ENCODE results near the gene RABL2B.

RABL2B gene

GRCh38 chr22:50719814-50720300 lies 63.6 kb downstream of the RABL2B start:
- TF ChIP-seq TAF1 (IDR thresholded peaks at IDR 0.05; ENCODE audit: borderline replicate concordance, insufficient read depth, low read length), result no peak
- TF ChIP-seq, protein P1, sequence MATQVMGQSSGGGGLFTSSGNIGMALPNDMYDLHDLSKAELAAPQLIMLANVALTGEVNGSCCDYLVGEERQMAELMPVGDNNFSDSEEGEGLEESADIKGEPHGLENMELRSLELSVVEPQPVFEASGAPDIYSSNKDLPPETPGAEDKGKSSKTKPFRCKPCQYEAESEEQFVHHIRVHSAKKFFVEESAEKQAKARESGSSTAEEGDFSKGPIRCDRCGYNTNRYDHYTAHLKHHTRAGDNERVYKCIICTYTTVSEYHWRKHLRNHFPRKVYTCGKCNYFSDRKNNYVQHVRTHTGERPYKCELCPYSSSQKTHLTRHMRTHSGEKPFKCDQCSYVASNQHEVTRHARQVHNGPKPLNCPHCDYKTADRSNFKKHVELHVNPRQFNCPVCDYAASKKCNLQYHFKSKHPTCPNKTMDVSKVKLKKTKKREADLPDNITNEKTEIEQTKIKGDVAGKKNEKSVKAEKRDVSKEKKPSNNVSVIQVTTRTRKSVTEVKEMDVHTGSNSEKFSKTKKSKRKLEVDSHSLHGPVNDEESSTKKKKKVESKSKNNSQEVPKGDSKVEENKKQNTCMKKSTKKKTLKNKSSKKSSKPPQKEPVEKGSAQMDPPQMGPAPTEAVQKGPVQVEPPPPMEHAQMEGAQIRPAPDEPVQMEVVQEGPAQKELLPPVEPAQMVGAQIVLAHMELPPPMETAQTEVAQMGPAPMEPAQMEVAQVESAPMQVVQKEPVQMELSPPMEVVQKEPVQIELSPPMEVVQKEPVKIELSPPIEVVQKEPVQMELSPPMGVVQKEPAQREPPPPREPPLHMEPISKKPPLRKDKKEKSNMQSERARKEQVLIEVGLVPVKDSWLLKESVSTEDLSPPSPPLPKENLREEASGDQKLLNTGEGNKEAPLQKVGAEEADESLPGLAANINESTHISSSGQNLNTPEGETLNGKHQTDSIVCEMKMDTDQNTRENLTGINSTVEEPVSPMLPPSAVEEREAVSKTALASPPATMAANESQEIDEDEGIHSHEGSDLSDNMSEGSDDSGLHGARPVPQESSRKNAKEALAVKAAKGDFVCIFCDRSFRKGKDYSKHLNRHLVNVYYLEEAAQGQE (IDR thresholded peaks at IDR 0.05; ENCODE audit: insufficient read depth in 1 of 2, low read depth in 2 of 2, low read length in 2 of 2), result no peak
- no peak for TF ChIP-seq POLR2AphosphoS5 (IDR thresholded peaks at IDR 0.05; ENCODE audit: low read depth, low read length)
- no peak for TF ChIP-seq FOXP2 (optimal IDR thresholded peaks at IDR 0.05; ENCODE audit: borderline replicate concordance, extremely low read depth, extremely low read length, insufficient read depth)
- TF ChIP-seq SIN3A (IDR thresholded peaks at IDR 0.05; ENCODE audit: borderline replicate concordance, insufficient read depth, low read length), result no peak

DNA sequence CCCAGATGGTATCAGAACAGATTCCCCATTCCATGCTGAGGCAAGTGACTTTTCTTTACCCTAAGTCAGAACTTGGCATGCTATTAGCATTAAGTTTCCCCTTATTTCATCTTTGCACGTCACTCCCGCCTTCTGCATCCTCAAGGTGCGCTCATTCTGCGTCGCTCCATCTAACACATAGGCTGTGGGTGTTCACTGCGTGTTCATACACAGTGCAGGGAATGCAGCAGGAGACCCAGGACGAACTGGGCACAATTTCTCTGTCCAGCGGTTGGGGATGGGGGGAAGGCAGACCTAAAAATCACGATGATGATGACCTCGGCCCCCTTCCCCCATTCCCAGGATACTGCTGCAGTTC lies 65.1 kb downstream of the RABL2B start:
- no peak for TF ChIP-seq FOXP2 (optimal IDR thresholded peaks at IDR 0.05; ENCODE audit: borderline replicate concordance, extremely low read depth, extremely low read length, insufficient read depth)
- TF ChIP-seq TAF1 (IDR thresholded peaks at IDR 0.05; ENCODE audit: borderline replicate concordance, insufficient read depth, low read length), result no peak
- no peak for TF ChIP-seq SIN3A (IDR thresholded peaks at IDR 0.05; ENCODE audit: borderline replicate concordance, insufficient read depth, low read length)
- no peak for TF ChIP-seq POLR2AphosphoS5 (IDR thresholded peaks at IDR 0.05; ENCODE audit: low read depth, low read length)
- TF ChIP-seq, protein P1 (IDR thresholded peaks at IDR 0.05; ENCODE audit: insufficient read depth in 1 of 2, low read depth in 2 of 2, low read length in 2 of 2), result no peak

DNA sequence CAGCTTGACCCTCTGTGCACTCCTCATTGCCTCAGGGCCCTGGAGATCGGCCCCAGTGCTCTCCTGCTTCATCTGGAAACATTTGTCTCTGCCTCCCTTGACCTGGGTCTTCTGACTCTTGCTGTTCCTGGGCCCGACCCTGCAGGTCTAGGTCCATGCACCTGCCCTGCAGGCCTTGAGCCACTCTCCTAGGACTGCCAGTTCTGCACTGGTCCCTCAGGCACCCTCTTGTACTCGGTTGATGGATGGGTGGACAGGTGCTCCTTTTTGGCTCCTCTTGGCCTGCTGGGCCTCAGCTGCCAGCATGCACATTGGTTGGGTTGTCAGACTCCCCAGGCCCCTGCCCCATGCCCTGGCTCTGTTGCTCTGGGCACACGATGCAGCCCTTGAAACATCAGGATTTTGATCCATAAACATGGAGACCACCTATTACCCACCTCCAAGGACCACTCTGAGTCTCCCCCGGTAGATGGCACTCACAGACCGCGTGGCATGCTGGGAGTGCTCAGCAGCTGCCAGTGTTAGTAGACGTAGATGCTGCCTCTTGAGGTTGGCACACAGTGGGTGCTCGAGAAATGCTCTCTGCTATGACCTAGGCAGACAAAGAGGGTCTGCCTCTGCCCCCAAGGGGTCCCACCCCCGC lies 65.6 kb downstream of the RABL2B start:
- TF ChIP-seq POLR2AphosphoS5 (IDR thresholded peaks at IDR 0.05; ENCODE audit: low read depth, low read length), result no peak
- no peak for TF ChIP-seq TAF1 (IDR thresholded peaks at IDR 0.05; ENCODE audit: borderline replicate concordance, insufficient read depth, low read length)
- no peak for TF ChIP-seq SIN3A (IDR thresholded peaks at IDR 0.05; ENCODE audit: borderline replicate concordance, insufficient read depth, low read length)
- TF ChIP-seq FOXP2 (optimal IDR thresholded peaks at IDR 0.05; ENCODE audit: borderline replicate concordance, extremely low read depth, extremely low read length, insufficient read depth), result no peak
- TF ChIP-seq, protein P1 (IDR thresholded peaks at IDR 0.05; ENCODE audit: insufficient read depth in 1 of 2, low read depth in 2 of 2, low read length in 2 of 2), result no peak

Measured in PFSK-1 (cell line).